Neural crest cell (in vitro differentiated cells): Measurements from ENCODE around the gene DHRS7B. TPM values are rescaled to one million over a fixed set of nuclear protein-coding genes. Genes with fewer than 3 reads are reported as not detected.

Source experiments
- DNase-seq: peaks from one replicate; pipeline ENCODE4 v3.0.0; 2021; ENCODE audit warnings: low read depth, mixed read lengths, low spot score
- H3K27ac Mint-ChIP-seq: one replicate; pipeline ENCODE4 v1.8.0; 2021; ENCODE audit warnings: mild to moderate bottlenecking, mixed read lengths; ENCODE audit not compliant: unreplicated experiment
- H3K27me3 Mint-ChIP-seq: 2 replicates; pipeline ENCODE4 v1.8.0; 2021; ENCODE audit warnings: low read depth, mild to moderate bottlenecking, mixed read lengths
- H3K36me3 Mint-ChIP-seq: 2 replicates; pipeline ENCODE4 v1.8.0; 2021; ENCODE audit warnings: low read depth, mild to moderate bottlenecking, mixed read lengths
- H3K4me1 Mint-ChIP-seq: 2 replicates; pipeline ENCODE4 v1.8.0; 2021; ENCODE audit warnings: mixed read lengths
- H3K4me3 Mint-ChIP-seq: one replicate; pipeline ENCODE4 v1.8.0; 2021; ENCODE audit warnings: mild to moderate bottlenecking, mixed read lengths
- H3K9me3 Mint-ChIP-seq: 2 replicates; pipeline ENCODE4 v1.8.0; 2021; ENCODE audit warnings: mixed read lengths
- CTCF ChIP-seq: fragments of 200-600 bp; sonication (generic); conservative IDR thresholded peaks from 2 replicates; pipeline ENCODE4 v1.5.0; 2021; ENCODE audit warnings: antibody characterized with exemption, mild to moderate bottlenecking
- total RNA-seq: library from RNA; stranded (reverse); gene quantifications from 2 replicates; pipeline ENCODE4 v1.2.1, GENCODE V29; 2021

The DHRS7B gene
- total RNA-seq, 1 donor from 2014 or later: 14.8 TPM

DNA sequence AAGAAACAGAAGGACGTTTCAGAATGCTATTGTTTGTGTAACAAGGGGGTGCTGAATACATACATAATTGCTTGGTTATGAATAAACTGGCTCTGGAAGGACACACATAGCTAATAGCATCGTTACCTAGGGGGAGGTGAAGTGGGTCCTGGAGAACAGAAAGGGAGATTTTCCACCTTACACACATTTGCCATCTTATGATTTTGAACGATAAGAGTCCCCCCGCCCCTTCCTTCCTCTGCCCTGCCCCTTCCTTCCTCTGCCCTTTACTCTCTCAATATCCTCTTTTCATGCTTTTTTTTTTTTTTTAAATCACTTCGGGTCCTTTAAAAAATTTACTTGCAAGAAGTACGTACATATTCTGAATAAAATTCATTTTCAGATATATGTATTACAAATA lies 902 bp upstream of the DHRS7B start:
- peaks cover 16% of the 10 kb centered on the region for H3K4me1 Mint-ChIP-seq
- H3K36me3 Mint-ChIP-seq: no peaks in the 10 kb centered on the region
- peaks cover 45% of the 10 kb centered on the region for H3K27me3 Mint-ChIP-seq
- no peak for TF ChIP-seq CTCF
- peak overlapping the region; percentile 47 for H3K4me3 Mint-ChIP-seq
- DNase-seq: no peak
- H3K9me3 Mint-ChIP-seq: no peaks in the 10 kb centered on the region
- no peak overlapping the region for H3K27ac Mint-ChIP-seq

- DNase-seq: no peak
- Mint-ChIP-seq H3K27me3 (peaks cover 32% of the 10 kb centered on the region), H3K4me3 (peak overlapping the region; percentile 92), H3K27ac (no peak overlapping the region), H3K4me1 (peaks cover 16% of the 10 kb centered on the region), H3K9me3 (no peaks in the 10 kb centered on the region), H3K36me3 (peaks cover 2% of the 10 kb centered on the region)
- TF ChIP-seq CTCF: no peak
Observed at GRCh38 chr17:21127509-21128077, 829 bp downstream of the DHRS7B start.

GRCh38 chr17:21129023-21129681 lies 2.4 kb downstream of the DHRS7B start:
- Mint-ChIP-seq H3K4me3 (peak overlapping the region; percentile 68), H3K36me3 (peaks cover 14% of the 10 kb centered on the region), H3K4me1 (peaks cover 16% of the 10 kb centered on the region), H3K9me3 (peaks cover 4% of the 10 kb centered on the region), H3K27ac (no peak overlapping the region), H3K27me3 (peaks cover 20% of the 10 kb centered on the region)
- no peak for DNase-seq
- TF ChIP-seq CTCF: peak; percentile 52

DNA sequence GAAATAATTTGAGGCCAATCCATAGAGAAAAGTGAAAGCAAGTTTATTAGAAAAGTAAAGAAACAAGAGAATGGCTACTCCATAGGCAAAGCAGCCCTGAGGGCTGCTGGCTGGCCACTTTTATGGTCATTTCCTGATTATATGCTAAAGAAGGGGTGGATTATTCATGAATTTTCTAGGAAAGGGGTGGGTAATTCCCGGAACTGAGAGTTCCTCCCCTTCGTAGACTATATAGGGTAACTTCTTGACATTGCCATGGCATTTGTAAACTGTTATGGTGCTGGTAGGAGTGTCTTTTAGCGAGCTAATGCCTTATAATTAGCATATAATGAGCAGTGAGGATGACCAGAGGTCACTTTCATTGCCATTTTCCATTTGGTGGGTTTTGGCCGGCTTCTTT lies 4.4 kb downstream of the DHRS7B start:
- no peak overlapping the region for H3K27ac Mint-ChIP-seq
- no peak for DNase-seq
- peaks cover 5% of the 10 kb centered on the region for H3K27me3 Mint-ChIP-seq
- no peak for TF ChIP-seq CTCF
- H3K9me3 Mint-ChIP-seq: peaks cover 6% of the 10 kb centered on the region
- H3K4me1 Mint-ChIP-seq: peaks cover 15% of the 10 kb centered on the region
- H3K4me3 Mint-ChIP-seq: no peak overlapping the region
- peaks cover 23% of the 10 kb centered on the region for H3K36me3 Mint-ChIP-seq

GRCh38 chr17:21132428-21132827 lies 5.7 kb downstream of the DHRS7B start:
- Mint-ChIP-seq H3K27ac (no peak overlapping the region), H3K36me3 (peaks cover 23% of the 10 kb centered on the region), H3K4me1 (peaks cover 6% of the 10 kb centered on the region), H3K9me3 (peaks cover 6% of the 10 kb centered on the region), H3K4me3 (no peak overlapping the region), H3K27me3 (no peaks in the 10 kb centered on the region)
- DNase-seq: no peak
- TF ChIP-seq CTCF: no peak
